SK-N-SH (cell line): ENCODE measurements around the gene TLE6. TPM values are rescaled to one million over a fixed set of nuclear protein-coding genes. Genes with fewer than 3 reads are reported as not detected.

Source experiments
- CTCF ChIA-PET: fragments of 300-600, 350-600 bp; formaldehyde crosslinking; extraction: SDS; loops from one replicate; lab custom pipeline; 2021; lab: Yijun Ruan, JAX
- POLR2A ChIA-PET: fragments of 350-600 bp; sonication (Branson Sonifier 250); formaldehyde crosslinking; extraction: SDS; loops from one replicate; lab custom pipeline; 2020; ENCODE audit warnings: antibody characterized with exemption, inconsistent platforms; lab: Yijun Ruan, JAX
- DNase-seq: peaks from one replicate; pipeline ENCODE4 v3.0.0; 2012
- H2AFZ ChIP-seq: fragments of 200-600 bp; sonication (generic); 2 replicates; pipeline ENCODE4 v1.8.1; 2016; ENCODE audit warnings: antibody characterized with exemption, mild to moderate bottlenecking, low read depth
- H3F3A ChIP-seq: fragments of 200-600 bp; sonication (generic); replicated peaks from 2 replicates; pipeline ENCODE3; 2016; ENCODE audit warnings: antibody characterized with exemption, mild to moderate bottlenecking; ENCODE audit not compliant: insufficient read depth
- H3K27ac ChIP-seq, 2 experiments: fragments of 200-500 bp in 1 of 2; fragments of 200-600 bp in 1 of 2; sonication (Bioruptor generic) in 1 of 2; sonication (generic), shearing (Covaris generic) in 1 of 2; 2 replicates each; pipeline versions ENCODE4 v1.5.1 to v1.6.1; 2014 to 2016; ENCODE audit warnings: low read depth in 2 of 2, inconsistent platforms in 1 of 2, low read length in 1 of 2, mild to moderate bottlenecking in 1 of 2, mixed read lengths in 1 of 2
- H3K27me3 ChIP-seq: fragments of 200-600 bp; sonication (generic), shearing (Covaris generic); 2 replicates; pipeline ENCODE4 v1.6.1; 2016; ENCODE audit warnings: mixed run types; ENCODE audit not compliant: insufficient read depth
- H3K36me3 ChIP-seq, 2 experiments: fragments of 200-500 bp in 1 of 2; fragments of 200-600 bp in 1 of 2; sonication (Bioruptor generic) in 1 of 2; sonication (generic) in 1 of 2; replicated peaks in 1 of 2; 2 replicates each; pipeline versions ENCODE3 to v1.5.1; 2014 to 2016; ENCODE audit warnings: low read length in 1 of 2, mild to moderate bottlenecking in 1 of 2; ENCODE audit not compliant: insufficient read depth in 2 of 2, control insufficient read depth in 1 of 2
- H3K4me1 ChIP-seq, 2 experiments: fragments of 200-500 bp in 1 of 2; fragments of 200-600 bp in 1 of 2; sonication (Bioruptor generic) in 1 of 2; sonication (generic), shearing (Covaris generic) in 1 of 2; 2 replicates each; pipeline versions ENCODE4 v1.5.1 to v1.6.1; 2014 to 2016; ENCODE audit warnings: low read depth in 1 of 2, low read length in 1 of 2, mixed run types in 1 of 2; ENCODE audit not compliant: insufficient read depth in 2 of 2, control insufficient read depth in 1 of 2
- H3K4me2 ChIP-seq: fragments of 200-600 bp; sonication (generic), shearing (Covaris generic); 2 replicates; pipeline ENCODE4 v1.6.1; 2017; ENCODE audit warnings: mixed run types
- H3K4me3 ChIP-seq, 2 experiments: fragments of 200-500 bp in 1 of 2; fragments of 200-600 bp in 1 of 2; sonication (Bioruptor generic) in 1 of 2; sonication (generic), shearing (Covaris generic) in 1 of 2; 2 replicates each; pipeline versions ENCODE4 v1.5.1 to v1.8.1; 2014 to 2016; ENCODE audit warnings: low read depth in 2 of 2, inconsistent platforms in 1 of 2, low read length in 1 of 2, mild to moderate bottlenecking in 1 of 2, mixed read lengths in 1 of 2, moderate library complexity in 1 of 2
- H3K79me2 ChIP-seq: fragments of 200-600 bp; sonication (generic); 2 replicates; pipeline ENCODE4 v1.8.1; 2017; ENCODE audit warnings: mild to moderate bottlenecking; ENCODE audit not compliant: insufficient read depth
- H3K9ac ChIP-seq: fragments of 200-600 bp; sonication (generic); 2 replicates; pipeline ENCODE4 v1.6.1; 2017; ENCODE audit warnings: mixed run types
- H3K9me2 ChIP-seq: fragments of 200-600 bp; sonication (generic); 2 replicates; pipeline ENCODE4 v1.6.1; 2017; ENCODE audit warnings: mixed run types
- H3K9me3 ChIP-seq: fragments of 200-600 bp; sonication (generic); 2 replicates; pipeline ENCODE4 v1.6.1; 2017; ENCODE audit warnings: mixed run types, mild to moderate bottlenecking, moderate library complexity
- H4K20me1 ChIP-seq: fragments of 200-600 bp; sonication (generic); 2 replicates; pipeline ENCODE4 v1.6.1; 2017; ENCODE audit warnings: mild to moderate bottlenecking, mixed run types; ENCODE audit not compliant: insufficient read depth
- FOXM1 ChIP-seq: IDR thresholded peaks from 2 replicates; pipeline ENCODE4 v1.4.0; 2012; ENCODE audit warnings: low read depth, mild to moderate bottlenecking
- GATA2 ChIP-seq: sonication (generic); formaldehyde crosslinking; IDR thresholded peaks from 2 replicates; pipeline ENCODE4 v1.5.0; 2020; ENCODE audit warnings: mild to moderate bottlenecking, missing genetic modification reagents
- RAD21 ChIP-seq: IDR thresholded peaks from 2 replicates; pipeline ENCODE4 v1.6.1; 2012; ENCODE audit warnings: mild to moderate bottlenecking, low read length
- RCOR1 ChIP-seq: fragments of 150-350 bp; IDR thresholded peaks from 2 replicates; pipeline ENCODE4 v1.6.1; 2017; ENCODE audit warnings: antibody characterized with exemption, low read length
- SMC3 ChIP-seq: IDR thresholded peaks from 2 replicates; pipeline ENCODE4 v1.6.1; 2012; ENCODE audit warnings: low read depth, low read length, improper control_type of control experiment
- TAF1 ChIP-seq: IDR thresholded peaks from 2 replicates; pipeline ENCODE4 v1.6.1; 2012; ENCODE audit warnings: low read depth, mild to moderate bottlenecking, low read length, moderate library complexity, borderline replicate concordance
- TEAD4 ChIP-seq: IDR thresholded peaks from 2 replicates; pipeline ENCODE4 v1.4.0; 2012; ENCODE audit warnings: mild to moderate bottlenecking, borderline replicate concordance; ENCODE audit not compliant: insufficient read depth
- WGBS: methylation state at CpG from one replicate; pipeline ENCODE4 v1.1.6; 2017; ENCODE audit warnings: low lambda C conversion rate; 5-methylcytosine and 5-hydroxymethylcytosine counted together
- polyA plus RNA-seq, 3 experiments: library from polyadenylated mRNA; depleted of rRNA; stranded (reverse); fragments of >200 nt; gene quantifications; 2 replicates each; pipeline ENCODE4 v1.2.3, GENCODE V29; 2012
- TF ChIP-seq, protein P1 (sequence below): fragments of 150-350 bp; IDR thresholded peaks from 2 replicates; pipeline ENCODE4 v1.6.1; 2016; ENCODE audit warnings: mild to moderate bottlenecking, low read depth, low read length
- TF ChIP-seq, protein P2 (sequence below): IDR thresholded peaks from 2 replicates; pipeline ENCODE4 v1.4.0; 2012; ENCODE audit warnings: low read depth, borderline replicate concordance
- TF ChIP-seq, protein P3 (sequence below): fragments of 150-350 bp; IDR thresholded peaks from 2 replicates; pipeline ENCODE4 v1.6.1; 2017; ENCODE audit warnings: antibody characterized with exemption, low read length, low read depth, borderline replicate concordance
- TF ChIP-seq, protein P4 (sequence below): IDR thresholded peaks from 2 replicates; pipeline ENCODE4 v1.4.0; 2012; ENCODE audit warnings: low read depth, borderline replicate concordance

Gene TLE6
- polyA plus RNA-seq, 1 of the 3 experiments (the other 2 are of a cell fraction) = 3.3 TPM

DNA sequence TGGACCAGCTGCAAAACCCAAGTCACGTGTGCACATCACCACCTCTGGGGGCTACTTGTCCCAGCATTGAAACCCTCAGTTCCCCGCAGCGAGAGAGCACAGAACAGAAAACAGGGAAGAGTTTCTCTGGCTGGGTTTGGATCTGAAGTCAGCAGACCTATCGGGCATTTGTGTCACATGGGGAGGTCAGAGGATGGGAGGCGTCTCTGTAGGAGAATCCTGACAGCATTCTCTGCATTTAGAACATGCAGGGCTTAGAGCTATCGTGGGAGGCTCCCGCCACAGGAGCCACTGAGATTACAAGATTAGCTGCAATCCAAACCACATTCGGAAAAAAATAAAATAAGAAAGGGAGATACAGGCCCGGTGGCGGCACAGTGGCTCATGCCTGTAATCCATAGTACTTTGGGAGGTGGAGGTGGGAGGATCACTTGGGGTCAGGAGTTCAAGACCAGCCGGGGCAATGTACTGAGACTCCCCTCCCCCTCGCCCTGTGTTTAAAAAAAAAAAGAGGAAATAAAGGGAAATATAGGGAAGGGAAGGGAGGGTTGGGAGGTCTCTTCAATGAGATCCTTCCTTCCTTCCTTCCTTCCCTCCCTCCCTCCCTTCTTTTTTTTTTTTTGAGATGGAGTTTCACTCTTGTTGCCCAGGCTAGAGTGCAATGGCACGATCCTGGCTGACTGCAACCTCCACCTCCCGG is 2.9 kb upstream of the TLE6 start:
- TF ChIP-seq TEAD4 (no peak), GATA2 (CRISPR knock-in tag) (no peak)
- ChIA-PET POLR2A (interaction anchor here (0.7 to 2.4 kb wide), 2 partner anchors 9 to 61 kb away, joined by 4 to 9 read pairs; no protein-coding TSS in a partner anchor), CTCF (interaction anchor here (0.6 to 4.8 kb wide), 7 partner anchors 12 to 134 kb away, joined by 3 to 20 read pairs (median 3); no protein-coding TSS in a partner anchor)
- H3F3A ChIP-seq = peaks cover 8% of the 10 kb centered on the region
- H3K4me2 ChIP-seq = no peak overlapping the region
- H3K36me3 ChIP-seq = no peaks in the 10 kb centered on the region
- WGBS = 55% methylated on average over 14 of the region's 14 CpGs
- H3K9me3 ChIP-seq = no peaks in the 10 kb centered on the region
- no peak overlapping the region for H2AFZ ChIP-seq
- no peak overlapping the region for H3K9ac ChIP-seq
- H3K27ac ChIP-seq = no peak overlapping the region
- no peak for DNase-seq
- no peaks in the 10 kb centered on the region for H3K79me2 ChIP-seq
- no peaks in the 10 kb centered on the region for H3K27me3 ChIP-seq
- H3K4me1 ChIP-seq = peaks cover 0 to 8% of the 10 kb centered on the region in 2 experiments; a peak in 2 of 4 replicates
- H4K20me1 ChIP-seq = no peaks in the 10 kb centered on the region
- no peaks in the 10 kb centered on the region for H3K9me2 ChIP-seq
- H3K4me3 ChIP-seq = no peak overlapping the region

GRCh38 chr19:2976609-2977000 is 759 bp upstream of the TLE6 start:
- Histone ChIP-seq H2AFZ (peak overlapping the region; percentile 71), H3K4me3 (peak overlapping the region; percentile 42 to 65), H3K36me3 (no peaks in the 10 kb centered on the region), H3K79me2 (no peaks in the 10 kb centered on the region), H3K9me3 (no peaks in the 10 kb centered on the region), H3K9ac (peak overlapping the region; percentile 24; the same call in 1 of the 2 replicates), H4K20me1 (no peaks in the 10 kb centered on the region), H3K27ac (no peak overlapping the region), H3K9me2 (no peaks in the 10 kb centered on the region), H3K4me1 (peaks cover 0 to 8% of the 10 kb centered on the region in 2 experiments; a peak in 2 of 4 replicates), H3K27me3 (no peaks in the 10 kb centered on the region), H3K4me2 (peak overlapping the region; percentile 92), H3F3A (peaks cover 8% of the 10 kb centered on the region)
- 12% methylated on average over 13 of the region's 15 CpGs for WGBS
- no peak for TF ChIP-seq SMC3
- no peak for TF ChIP-seq FOXM1
- no peak for TF ChIP-seq RAD21
- TF ChIP-seq, protein P1, sequence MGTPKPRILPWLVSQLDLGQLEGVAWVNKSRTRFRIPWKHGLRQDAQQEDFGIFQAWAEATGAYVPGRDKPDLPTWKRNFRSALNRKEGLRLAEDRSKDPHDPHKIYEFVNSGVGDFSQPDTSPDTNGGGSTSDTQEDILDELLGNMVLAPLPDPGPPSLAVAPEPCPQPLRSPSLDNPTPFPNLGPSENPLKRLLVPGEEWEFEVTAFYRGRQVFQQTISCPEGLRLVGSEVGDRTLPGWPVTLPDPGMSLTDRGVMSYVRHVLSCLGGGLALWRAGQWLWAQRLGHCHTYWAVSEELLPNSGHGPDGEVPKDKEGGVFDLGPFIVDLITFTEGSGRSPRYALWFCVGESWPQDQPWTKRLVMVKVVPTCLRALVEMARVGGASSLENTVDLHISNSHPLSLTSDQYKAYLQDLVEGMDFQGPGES = no peak
- TF ChIP-seq, protein P2, sequence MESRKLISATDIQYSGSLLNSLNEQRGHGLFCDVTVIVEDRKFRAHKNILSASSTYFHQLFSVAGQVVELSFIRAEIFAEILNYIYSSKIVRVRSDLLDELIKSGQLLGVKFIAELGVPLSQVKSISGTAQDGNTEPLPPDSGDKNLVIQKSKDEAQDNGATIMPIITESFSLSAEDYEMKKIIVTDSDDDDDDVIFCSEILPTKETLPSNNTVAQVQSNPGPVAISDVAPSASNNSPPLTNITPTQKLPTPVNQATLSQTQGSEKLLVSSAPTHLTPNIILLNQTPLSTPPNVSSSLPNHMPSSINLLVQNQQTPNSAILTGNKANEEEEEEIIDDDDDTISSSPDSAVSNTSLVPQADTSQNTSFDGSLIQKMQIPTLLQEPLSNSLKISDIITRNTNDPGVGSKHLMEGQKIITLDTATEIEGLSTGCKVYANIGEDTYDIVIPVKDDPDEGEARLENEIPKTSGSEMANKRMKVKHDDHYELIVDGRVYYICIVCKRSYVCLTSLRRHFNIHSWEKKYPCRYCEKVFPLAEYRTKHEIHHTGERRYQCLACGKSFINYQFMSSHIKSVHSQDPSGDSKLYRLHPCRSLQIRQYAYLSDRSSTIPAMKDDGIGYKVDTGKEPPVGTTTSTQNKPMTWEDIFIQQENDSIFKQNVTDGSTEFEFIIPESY = no peak
- TF ChIP-seq, protein P3, sequence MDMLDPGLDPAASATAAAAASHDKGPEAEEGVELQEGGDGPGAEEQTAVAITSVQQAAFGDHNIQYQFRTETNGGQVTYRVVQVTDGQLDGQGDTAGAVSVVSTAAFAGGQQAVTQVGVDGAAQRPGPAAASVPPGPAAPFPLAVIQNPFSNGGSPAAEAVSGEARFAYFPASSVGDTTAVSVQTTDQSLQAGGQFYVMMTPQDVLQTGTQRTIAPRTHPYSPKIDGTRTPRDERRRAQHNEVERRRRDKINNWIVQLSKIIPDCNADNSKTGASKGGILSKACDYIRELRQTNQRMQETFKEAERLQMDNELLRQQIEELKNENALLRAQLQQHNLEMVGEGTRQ = no peak
- TF ChIP-seq TAF1 = no peak
- no peak for TF ChIP-seq RCOR1
- TF ChIP-seq, protein P4, sequence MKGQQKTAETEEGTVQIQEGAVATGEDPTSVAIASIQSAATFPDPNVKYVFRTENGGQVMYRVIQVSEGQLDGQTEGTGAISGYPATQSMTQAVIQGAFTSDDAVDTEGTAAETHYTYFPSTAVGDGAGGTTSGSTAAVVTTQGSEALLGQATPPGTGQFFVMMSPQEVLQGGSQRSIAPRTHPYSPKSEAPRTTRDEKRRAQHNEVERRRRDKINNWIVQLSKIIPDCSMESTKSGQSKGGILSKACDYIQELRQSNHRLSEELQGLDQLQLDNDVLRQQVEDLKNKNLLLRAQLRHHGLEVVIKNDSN = no peak
- POLR2A ChIA-PET = interaction anchor here (1.3 kb wide), 1 partner anchor 59 kb away, joined by 6 read pairs; no protein-coding TSS in a partner anchor
- peak; percentile 55 for DNase-seq
- CTCF ChIA-PET = interaction anchor here (0.6 to 4.8 kb wide), 7 partner anchors 15 to 1876 kb away, joined by 3 to 20 read pairs (median 5); no protein-coding TSS in a partner anchor
